Liver (tissue), 9 donors: ENCODE measurements around the gene RALGAPA2. TPM values are rescaled to one million over a fixed set of nuclear protein-coding genes. Genes with fewer than 3 reads are reported as not detected.

Source experiments
- DNase-seq: peaks from one replicate; pipeline ENCODE4 v3.0.0-alpha.2; 2017; ENCODE audit warnings: low spot score
- H3K27ac ChIP-seq, 2 donors: one replicate each; pipeline ENCODE4 v1.7.0; 2013; ENCODE audit warnings: inconsistent platforms in 2 of 2, low read length in 2 of 2, control low read depth in 1 of 2, low read depth in 1 of 2, mild to moderate bottlenecking in 1 of 2
- H3K27me3 ChIP-seq, 4 donors: one replicate each; pipeline versions ENCODE4 v1.6.1 to v1.7.0; 2013; ENCODE audit warnings: low read length in 3 of 4, inconsistent platforms in 1 of 4, mild to moderate bottlenecking in 1 of 4, moderate library complexity in 1 of 4; ENCODE audit not compliant: control insufficient read depth in 4 of 4, insufficient read depth in 4 of 4
- H3K36me3 ChIP-seq, 4 donors: one replicate each; pipeline versions ENCODE4 v1.6.1 to v1.7.0; 2013; ENCODE audit warnings: low read length in 3 of 4, mild to moderate bottlenecking in 3 of 4, low read depth in 1 of 4, moderate library complexity in 1 of 4; ENCODE audit not compliant: control insufficient read depth in 4 of 4, insufficient read depth in 3 of 4
- H3K4me1 ChIP-seq, 4 donors: one replicate each; pipeline versions ENCODE4 v1.6.1 to v1.7.0; 2013; ENCODE audit warnings: low read length in 3 of 4, mild to moderate bottlenecking in 3 of 4, moderate library complexity in 1 of 4; ENCODE audit not compliant: control insufficient read depth in 4 of 4, insufficient read depth in 4 of 4
- H3K4me3 ChIP-seq, 3 donors: one replicate each; pipeline versions ENCODE4 v1.6.1 to v1.7.0; 2013; ENCODE audit warnings: low read length in 3 of 3, control low read depth in 1 of 3, low read depth in 1 of 3, mild to moderate bottlenecking in 1 of 3
- H3K9ac ChIP-seq, 2 donors: one replicate each; pipeline ENCODE4 v1.7.0; 2013; ENCODE audit warnings: low read length in 2 of 2, mild to moderate bottlenecking in 2 of 2, moderate library complexity in 2 of 2, control low read depth in 1 of 2, low read depth in 1 of 2
- H3K9me3 ChIP-seq, 4 donors: one replicate each; pipeline versions ENCODE4 v1.6.1 to v1.7.0; 2013; ENCODE audit warnings: low read length in 3 of 4; ENCODE audit not compliant: control insufficient read depth in 4 of 4
- CTCF ChIP-seq: fragments of 150-350 bp; IDR thresholded peaks from 2 replicates; pipeline ENCODE4 v1.5.1; 2017; ENCODE audit warnings: improper control_type of control experiment, low read depth, low read length; ENCODE audit not compliant: missing input control
- EGR1 ChIP-seq, 2 donors: IDR thresholded peaks; 2 replicates each; pipeline ENCODE4 v1.6.1; 2016 to 2018; ENCODE audit warnings: antibody characterized with exemption in 2 of 2, low read depth in 2 of 2
- FOXA2 ChIP-seq: IDR thresholded peaks from 2 replicates; pipeline ENCODE4 v1.6.1; 2016; ENCODE audit warnings: antibody characterized with exemption
- GABPA ChIP-seq, 2 donors: IDR thresholded peaks in 1 of 2; conservative IDR thresholded peaks in 1 of 2; 2 replicates each; pipeline ENCODE4 v1.6.1; 2016; ENCODE audit warnings: antibody characterized with exemption in 2 of 2, mild to moderate bottlenecking in 1 of 2, moderate library complexity in 1 of 2
- HNF4G ChIP-seq: IDR thresholded peaks from 2 replicates; pipeline ENCODE4 v1.6.1; 2016; ENCODE audit warnings: antibody characterized with exemption
- JUND ChIP-seq, 2 donors: IDR thresholded peaks; 2 replicates each; pipeline ENCODE4 v1.6.1; 2016; ENCODE audit warnings: antibody characterized with exemption in 2 of 2
- MAX ChIP-seq: IDR thresholded peaks from 2 replicates; pipeline ENCODE4 v1.6.1; 2016; ENCODE audit warnings: antibody characterized with exemption
- NR2F2 ChIP-seq: IDR thresholded peaks from 2 replicates; pipeline ENCODE4 v1.6.1; 2016; ENCODE audit warnings: antibody characterized with exemption
- RAD21 ChIP-seq, 2 donors: IDR thresholded peaks; 2 replicates each; pipeline ENCODE4 v1.6.1; 2016; ENCODE audit warnings: antibody characterized with exemption in 2 of 2, mild to moderate bottlenecking in 2 of 2
- REST ChIP-seq: IDR thresholded peaks from 2 replicates; pipeline ENCODE4 v1.6.1; 2016; ENCODE audit warnings: antibody characterized with exemption, mild to moderate bottlenecking
- RXRA ChIP-seq, 2 donors: IDR thresholded peaks; 2 replicates each; pipeline ENCODE4 v1.6.1; 2017 to 2018; ENCODE audit warnings: antibody characterized with exemption in 2 of 2, mild to moderate bottlenecking in 1 of 2
- SP1 ChIP-seq: IDR thresholded peaks from 2 replicates; pipeline ENCODE4 v1.6.1; 2018; ENCODE audit warnings: antibody characterized with exemption, mild to moderate bottlenecking
- YY1 ChIP-seq: IDR thresholded peaks from 2 replicates; pipeline ENCODE4 v1.6.1; 2016; ENCODE audit warnings: antibody characterized with exemption, mild to moderate bottlenecking
- WGBS: extraction: QIAGEN DNeasy Blood & Tissue Kit; methylation state at CpG from one replicate; pipeline ENCODE4 v1.1.7; 2013; 5-methylcytosine and 5-hydroxymethylcytosine counted together
- polyA plus RNA-seq, 2 donors: library from polyadenylated mRNA; stranded (reverse) in 1 of 2; unstranded in 1 of 2; fragments of 200-250 nt in 1 of 2; fragments of >200 nt in 1 of 2; fragmentation: Nextera tagmentation in 1 of 2; extraction: Ambion mirVana in 1 of 2; gene quantifications; one replicate each; pipeline versions ENCODE4 v1.2.1 to v1.2.3, GENCODE V29; 2013 to 2015
- total RNA-seq, 2 donors: library from RNA; depleted of rRNA; stranded (reverse); fragments of >200 nt; gene quantifications; one replicate each; pipeline ENCODE4 v1.2.3, GENCODE V29; 2014
- donor health status: healthy.
- donor health status: healthy.
- donor health status: healthy.
- donor health status: healthy.
- donor health status: healthy.

The RALGAPA2 gene
- total and polyA plus RNA-seq, 4 donors, result 14.8 to 89.9 (median 25.1) TPM

GRCh38 chr20:20362774-20363433 lies 349.5 kb downstream of the RALGAPA2 start:
- no peak for DNase-seq
- 3% methylated on average over 17 of the region's 17 CpGs for WGBS
- Histone ChIP-seq H3K9ac (no peak overlapping the region), H3K4me1 (peaks cover 6 to 25% (median 17%) of the 10 kb centered on the region in 4 donors), H3K27ac (no peak overlapping the region), H3K4me3 (no peak overlapping the region), H3K36me3 (no peaks in the 10 kb centered on the region), H3K9me3 (no peaks in the 10 kb centered on the region), H3K27me3 (peaks cover 2 to 24% (median 19%) of the 10 kb centered on the region in 4 donors)
- no peak for TF ChIP-seq CTCF

- TF ChIP-seq EGR1 (IDR thresholded peaks at IDR 0.05; ENCODE audit: low read depth in 2 of 2), result no peak
- peak; percentile 79 for TF ChIP-seq CTCF
- peak; percentile 80 to 88 for TF ChIP-seq RAD21 (IDR thresholded peaks at IDR 0.05)
- 1% methylated on average over 6 of the region's 6 CpGs for WGBS
- H3K27me3 ChIP-seq, result peaks cover 2 to 16% (median 11%) of the 10 kb centered on the region in 4 donors
Observed at GRCh38 chr20:20360464-20360863, 352.0 kb downstream of the RALGAPA2 start.

GRCh38 chr20:20359628-20360027 lies 352.8 kb downstream of the RALGAPA2 start:
- H3K4me1 ChIP-seq, result peaks cover 0 to 13% (median 10%) of the 10 kb centered on the region in 4 donors
- no peak overlapping the region for H3K4me3 ChIP-seq
- H3K27me3 ChIP-seq, result peaks cover under 1 to 13% (median 7%) of the 10 kb centered on the region in 4 donors
- TF ChIP-seq JUND (IDR thresholded peaks at IDR 0.05) (no peak), NR2F2 (no peak), FOXA2 (no peak), RXRA (IDR thresholded peaks at IDR 0.05) (no peak), GABPA (IDR thresholded peaks at IDR 0.05 in 1 of 2, conservative IDR thresholded peaks at IDR 0.05 in 1 of 2) (no peak), REST (no peak), HNF4G (no peak), CTCF (no peak), RAD21 (IDR thresholded peaks at IDR 0.05) (no peak), MAX (no peak), SP1 (no peak), YY1 (no peak)
- H3K36me3 ChIP-seq, result no peaks in the 10 kb centered on the region
- no peaks in the 10 kb centered on the region for H3K9me3 ChIP-seq
- WGBS, result 84% methylated on average over 6 of the region's 6 CpGs
- no peak overlapping the region for H3K27ac ChIP-seq
- no peak overlapping the region for H3K9ac ChIP-seq
- no peak for DNase-seq

More at GRCh38 chr20:20360464-20360863, 352.0 kb downstream of the RALGAPA2 start:
- Histone ChIP-seq H3K36me3 (no peaks in the 10 kb centered on the region), H3K9ac (no peak overlapping the region), H3K27ac (no peak overlapping the region), H3K4me3 (no peak overlapping the region), H3K9me3 (no peaks in the 10 kb centered on the region), H3K4me1 (peaks cover 3 to 14% (median 11%) of the 10 kb centered on the region in 4 donors)
- no peak for DNase-seq
